ENCODE data around the gene CSN1S1. TPM values are rescaled to one million over a fixed set of nuclear protein-coding genes. Genes with fewer than 3 reads are reported as not detected.

Gene CSN1S1
- total RNA-seq, 1 donor = not detected

DNA sequence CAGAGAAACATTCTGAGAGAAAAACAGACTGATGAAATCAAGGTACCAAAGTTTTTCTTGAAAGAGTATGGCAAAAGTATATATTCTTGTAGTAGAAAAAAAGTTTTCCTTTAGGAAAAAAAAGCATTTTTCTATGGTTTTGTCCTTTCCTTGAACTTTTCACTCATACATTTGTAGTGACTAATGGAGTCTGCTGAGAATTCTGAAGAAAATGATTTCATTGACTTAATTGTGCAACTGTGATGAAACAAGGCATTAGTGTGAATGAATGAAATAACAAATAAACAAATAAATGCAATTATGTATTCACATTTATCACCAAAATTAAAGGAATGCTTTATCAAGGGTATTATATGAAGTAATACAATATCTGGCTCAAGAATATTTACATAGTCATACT is 5.7 kb downstream of the CSN1S1 start:
- TF ChIP-seq, protein P1, sequence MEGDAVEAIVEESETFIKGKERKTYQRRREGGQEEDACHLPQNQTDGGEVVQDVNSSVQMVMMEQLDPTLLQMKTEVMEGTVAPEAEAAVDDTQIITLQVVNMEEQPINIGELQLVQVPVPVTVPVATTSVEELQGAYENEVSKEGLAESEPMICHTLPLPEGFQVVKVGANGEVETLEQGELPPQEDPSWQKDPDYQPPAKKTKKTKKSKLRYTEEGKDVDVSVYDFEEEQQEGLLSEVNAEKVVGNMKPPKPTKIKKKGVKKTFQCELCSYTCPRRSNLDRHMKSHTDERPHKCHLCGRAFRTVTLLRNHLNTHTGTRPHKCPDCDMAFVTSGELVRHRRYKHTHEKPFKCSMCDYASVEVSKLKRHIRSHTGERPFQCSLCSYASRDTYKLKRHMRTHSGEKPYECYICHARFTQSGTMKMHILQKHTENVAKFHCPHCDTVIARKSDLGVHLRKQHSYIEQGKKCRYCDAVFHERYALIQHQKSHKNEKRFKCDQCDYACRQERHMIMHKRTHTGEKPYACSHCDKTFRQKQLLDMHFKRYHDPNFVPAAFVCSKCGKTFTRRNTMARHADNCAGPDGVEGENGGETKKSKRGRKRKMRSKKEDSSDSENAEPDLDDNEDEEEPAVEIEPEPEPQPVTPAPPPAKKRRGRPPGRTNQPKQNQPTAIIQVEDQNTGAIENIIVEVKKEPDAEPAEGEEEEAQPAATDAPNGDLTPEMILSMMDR (IDR thresholded peaks at IDR 0.05; ENCODE audit: insufficient read depth, low read depth, low read length) = no peak
- DNase-seq (ENCODE audit: low read depth) = no peak
- no peak overlapping the region for H3K4me3 ChIP-seq (ENCODE audit: low read depth, low read length)

DNA sequence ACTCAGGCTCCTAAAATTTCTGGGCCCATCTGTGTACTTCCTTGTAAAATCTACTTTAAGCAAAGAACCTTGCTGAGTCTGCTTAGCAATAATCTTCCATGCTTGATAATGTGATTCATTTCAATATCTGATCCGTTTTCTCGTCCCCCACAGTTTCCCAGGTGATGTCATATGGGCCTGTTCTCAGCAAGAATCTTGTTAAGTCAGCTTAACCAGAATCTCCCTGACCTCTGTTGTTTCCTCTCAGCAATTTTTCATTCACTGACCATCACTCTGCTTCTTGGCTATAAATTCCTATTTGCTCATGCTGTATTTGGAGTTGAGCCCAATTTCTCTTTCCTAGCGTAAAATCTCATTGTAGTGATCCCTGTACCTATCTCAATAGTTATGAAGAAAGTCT is 20.7 kb downstream of the CSN1S1 start:
- H3K4me3 ChIP-seq (ENCODE audit: low read depth, low read length) = no peak overlapping the region
- no peak for DNase-seq (ENCODE audit: low read depth)
- TF ChIP-seq, protein P1 (IDR thresholded peaks at IDR 0.05; ENCODE audit: insufficient read depth, low read depth, low read length) = no peak

DNA sequence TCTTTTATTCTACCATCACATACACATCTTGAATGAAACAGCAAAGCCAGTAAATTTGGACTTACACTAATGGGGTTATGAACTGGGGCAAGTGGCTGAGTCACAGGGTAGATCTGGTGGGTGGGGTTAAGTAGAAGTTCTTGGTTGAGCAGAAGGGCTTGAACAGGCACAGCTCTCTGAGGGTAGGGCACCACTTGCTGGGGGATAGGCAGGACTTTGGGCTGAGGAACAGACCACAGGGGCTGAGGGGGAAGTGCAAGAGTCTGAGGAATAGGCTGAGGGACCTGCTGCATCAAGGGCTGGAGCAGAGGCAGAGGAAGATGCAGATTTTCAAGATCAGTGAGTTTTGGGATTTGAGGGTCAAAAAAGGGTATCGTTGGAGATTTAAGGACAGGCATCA is 26.3 kb downstream of the CSN1S1 start:
- DNase-seq (ENCODE audit: low read depth) = no peak
- H3K4me3 ChIP-seq (ENCODE audit: low read depth, low read length) = no peak overlapping the region
- TF ChIP-seq, protein P1 (IDR thresholded peaks at IDR 0.05; ENCODE audit: insufficient read depth, low read depth, low read length) = no peak

DNA sequence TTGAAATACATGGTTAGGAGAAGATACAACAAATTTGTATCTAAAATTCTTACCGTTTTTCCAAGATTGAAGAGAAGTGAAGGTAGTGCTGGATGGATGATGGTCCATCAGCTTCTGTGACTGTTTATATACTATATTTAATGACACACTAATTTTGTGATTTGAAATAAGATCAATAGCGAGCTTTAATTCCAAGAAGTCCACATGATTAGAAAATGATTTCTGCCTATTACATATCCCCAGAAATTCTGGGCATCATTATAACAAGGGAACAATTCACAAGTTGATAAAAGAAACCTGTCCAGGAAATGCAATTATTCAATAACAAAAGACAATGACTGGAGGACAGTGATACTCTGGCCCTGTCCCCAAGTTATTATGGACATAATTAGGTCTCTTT is 34.8 kb downstream of the CSN1S1 start, which contains the start of gene CSN2:
Gene CSN2, minus strand, starts transcription at position 101 of the 400 bp plus-strand sequence. CDS start 4,733 bp downstream, outside the sequence.
- DNase-seq (ENCODE audit: low read depth) = no peak
- H3K4me3 ChIP-seq (ENCODE audit: low read depth, low read length) = no peak within 1 kb of the TSS
- TF ChIP-seq, protein P1 (IDR thresholded peaks at IDR 0.05; ENCODE audit: insufficient read depth, low read depth, low read length) = no peak

DNA sequence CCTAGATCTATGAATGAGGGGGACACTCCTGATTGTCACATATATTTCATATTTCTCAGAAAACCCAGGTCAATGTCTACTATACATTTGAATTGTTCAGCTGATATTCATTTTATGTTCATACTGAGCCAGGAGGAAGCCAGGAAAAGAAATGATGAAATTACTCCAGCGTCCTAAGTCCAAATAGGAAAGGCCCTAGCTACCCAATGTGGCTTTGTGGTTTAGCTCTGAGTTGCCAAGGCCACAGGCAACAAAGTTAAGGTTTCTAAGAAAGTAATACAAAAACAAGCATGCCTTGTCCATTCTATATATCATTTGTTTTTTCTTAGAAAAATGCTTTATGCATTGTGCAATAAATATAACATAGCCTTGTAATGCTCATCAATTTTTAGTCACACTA is 39.2 kb downstream of the CSN1S1 start:
- no peak overlapping the region for H3K4me3 ChIP-seq (ENCODE audit: low read depth, low read length)
- no peak for DNase-seq (ENCODE audit: low read depth)
- TF ChIP-seq, protein P1 (IDR thresholded peaks at IDR 0.05; ENCODE audit: insufficient read depth, low read depth, low read length) = no peak

DNA sequence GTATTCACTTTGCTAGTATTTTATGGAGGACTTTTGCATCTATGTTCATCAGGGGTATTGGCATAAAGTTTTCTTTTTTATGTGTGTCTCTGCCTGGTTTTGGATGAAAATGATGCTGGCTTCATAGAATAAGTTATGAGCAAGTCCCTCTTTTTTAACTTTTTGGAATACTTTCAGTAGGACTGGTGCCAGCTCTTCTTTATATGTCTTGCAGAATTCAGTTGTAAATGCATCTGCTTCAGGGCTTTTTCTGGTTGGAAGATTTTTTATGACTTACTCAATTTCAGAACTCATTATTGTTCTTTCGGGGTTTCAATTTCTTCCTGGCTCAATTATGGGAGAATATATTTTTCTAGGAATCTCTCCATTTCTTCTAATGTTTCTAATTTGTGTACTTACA is 43.8 kb downstream of the CSN1S1 start:
- no peak for DNase-seq (ENCODE audit: low read depth)
- no peak overlapping the region for H3K4me3 ChIP-seq (ENCODE audit: low read depth, low read length)
- TF ChIP-seq, protein P1 (IDR thresholded peaks at IDR 0.05; ENCODE audit: insufficient read depth, low read depth, low read length) = no peak

DNA sequence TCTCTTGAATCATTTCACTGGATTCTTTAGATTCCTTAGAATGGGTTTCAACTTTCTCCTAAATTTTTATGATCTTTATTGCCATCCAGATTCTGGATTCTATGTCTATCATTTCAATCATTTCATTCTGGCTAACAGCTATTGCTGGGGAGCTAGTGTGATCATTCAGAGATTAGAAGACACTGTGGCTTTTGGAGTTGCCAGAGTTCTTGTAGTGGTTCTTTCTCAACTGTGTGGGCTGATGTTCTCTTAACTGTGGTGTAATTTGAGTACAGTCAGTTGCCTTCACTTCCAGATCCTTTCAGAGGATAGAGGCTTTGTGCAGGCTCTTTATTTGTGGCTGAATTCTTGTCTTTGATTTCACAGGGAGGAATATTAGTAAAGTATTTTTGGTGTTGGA is 46.7 kb downstream of the CSN1S1 start:
- TF ChIP-seq, protein P1 (IDR thresholded peaks at IDR 0.05; ENCODE audit: insufficient read depth, low read depth, low read length) = no peak
- DNase-seq (ENCODE audit: low read depth) = no peak
- no peak overlapping the region for H3K4me3 ChIP-seq (ENCODE audit: low read depth, low read length)
